A549 treated with RU486 at 1 μM for 4 hours (cell line): ENCODE results near the gene TESK2. TPM values are rescaled to one million over a fixed set of nuclear protein-coding genes. Genes with fewer than 3 reads are reported as not detected.

Source experiments
- total RNA-seq: library from RNA; stranded (reverse); fragments of 200-300 nt; extraction: Qiagen RNA extraction; gene quantifications from 5 replicates; pipeline ENCODE4 v1.2.3, GENCODE V29; 2022; ENCODE audit warnings: low read depth

The TESK2 gene, protein sequence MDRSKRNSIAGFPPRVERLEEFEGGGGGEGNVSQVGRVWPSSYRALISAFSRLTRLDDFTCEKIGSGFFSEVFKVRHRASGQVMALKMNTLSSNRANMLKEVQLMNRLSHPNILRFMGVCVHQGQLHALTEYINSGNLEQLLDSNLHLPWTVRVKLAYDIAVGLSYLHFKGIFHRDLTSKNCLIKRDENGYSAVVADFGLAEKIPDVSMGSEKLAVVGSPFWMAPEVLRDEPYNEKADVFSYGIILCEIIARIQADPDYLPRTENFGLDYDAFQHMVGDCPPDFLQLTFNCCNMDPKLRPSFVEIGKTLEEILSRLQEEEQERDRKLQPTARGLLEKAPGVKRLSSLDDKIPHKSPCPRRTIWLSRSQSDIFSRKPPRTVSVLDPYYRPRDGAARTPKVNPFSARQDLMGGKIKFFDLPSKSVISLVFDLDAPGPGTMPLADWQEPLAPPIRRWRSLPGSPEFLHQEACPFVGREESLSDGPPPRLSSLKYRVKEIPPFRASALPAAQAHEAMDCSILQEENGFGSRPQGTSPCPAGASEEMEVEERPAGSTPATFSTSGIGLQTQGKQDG
- 0.24 to 0.43 TPM (median 0.33 TPM) in 5 replicates for total RNA-seq

DNA sequence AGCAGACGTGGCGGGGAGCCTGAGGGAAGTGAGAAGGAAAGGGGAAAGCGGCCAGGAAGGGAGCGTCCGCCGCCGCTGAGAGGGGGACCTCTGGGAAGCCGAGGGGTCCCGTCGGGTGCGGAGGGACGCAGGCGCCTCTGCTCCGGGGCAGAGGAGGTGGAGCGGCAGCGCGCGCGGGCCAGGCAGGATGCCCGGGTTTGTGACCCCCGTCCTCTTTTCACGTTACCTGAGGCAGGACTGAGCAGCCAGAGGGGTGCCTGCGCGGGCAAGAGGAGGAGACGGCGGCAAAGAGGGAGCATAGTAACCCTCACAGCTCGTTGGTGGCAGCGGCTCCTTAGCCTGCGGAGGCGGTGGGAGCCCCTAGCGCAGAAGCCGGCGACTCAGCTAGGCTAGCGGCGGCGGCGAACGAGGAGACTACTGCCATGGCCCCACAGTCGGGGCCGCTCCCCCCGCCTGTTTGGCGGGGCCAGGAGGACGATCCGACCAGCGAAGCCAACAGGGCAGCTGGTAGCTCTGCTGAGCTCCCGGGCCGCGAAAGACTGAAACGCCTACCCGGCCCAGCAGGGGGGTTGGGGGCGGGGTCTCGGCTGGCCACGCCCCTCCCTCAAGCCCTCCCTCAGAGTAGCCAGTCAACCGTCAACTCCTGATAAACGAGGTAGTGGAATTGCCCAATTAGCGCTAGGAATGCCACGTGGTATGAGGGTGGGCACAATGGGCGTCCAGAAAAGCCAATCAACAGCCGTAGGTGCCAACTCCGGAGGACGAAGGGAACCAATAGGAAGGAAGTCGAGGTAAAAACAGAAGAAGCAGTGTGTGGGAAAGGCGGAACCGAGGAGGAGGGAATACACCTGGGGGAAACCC, at the start of gene TESK2:
TSS of gene TESK2 (minus strand) at position 538 of the 861 bp plus-strand sequence. CDS start 33,378 bp downstream, outside the sequence.

DNA sequence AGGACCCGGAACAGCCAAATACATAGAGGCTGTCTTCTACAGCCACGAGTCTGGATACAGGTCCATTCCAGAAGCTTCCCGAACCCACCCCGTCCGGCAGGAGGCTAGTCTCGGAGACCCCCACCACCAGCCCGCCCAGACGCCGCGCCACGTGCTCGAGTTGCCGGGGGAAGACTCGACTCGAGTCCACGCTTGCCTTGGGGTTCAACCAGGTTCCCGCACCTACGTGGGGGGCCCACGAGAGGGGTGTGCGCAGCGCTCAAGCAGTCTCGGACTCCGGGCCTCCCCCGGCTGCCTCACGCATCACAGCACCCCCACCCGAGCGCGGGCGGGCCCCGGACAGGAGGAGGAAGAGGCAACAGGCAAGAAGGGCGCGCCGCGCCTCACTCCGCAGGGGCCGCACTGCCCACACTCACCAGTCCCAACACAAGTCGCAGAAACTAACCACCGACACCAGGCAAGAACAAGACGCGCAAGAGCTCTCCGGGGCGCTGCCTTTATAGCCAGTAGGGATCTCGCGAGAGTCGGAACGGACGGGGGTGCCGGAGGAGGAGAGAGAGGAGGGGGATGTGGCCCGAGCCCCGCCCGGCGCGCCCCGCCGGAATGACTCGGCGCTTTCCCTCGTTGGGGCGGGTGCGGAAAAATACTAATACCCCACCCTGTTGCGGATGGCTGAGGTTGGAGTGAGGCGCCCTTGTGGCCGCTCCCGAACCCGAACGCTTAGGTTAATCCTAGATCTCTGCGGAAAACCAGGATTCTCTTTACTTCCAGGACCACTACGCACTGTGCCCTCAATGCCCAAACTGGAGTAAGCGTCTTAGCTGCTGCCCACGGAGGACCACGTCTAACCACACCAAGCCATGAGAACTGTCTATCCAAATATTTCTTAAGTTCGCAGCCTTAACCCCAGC, 30.7 kb upstream of the TESK2 start, which contains the start of gene PRDX1:
TSS of gene PRDX1 (minus strand) at position 472 of the 911 bp plus-strand sequence. CDS start 2,841 bp downstream, outside the sequence.

DNA sequence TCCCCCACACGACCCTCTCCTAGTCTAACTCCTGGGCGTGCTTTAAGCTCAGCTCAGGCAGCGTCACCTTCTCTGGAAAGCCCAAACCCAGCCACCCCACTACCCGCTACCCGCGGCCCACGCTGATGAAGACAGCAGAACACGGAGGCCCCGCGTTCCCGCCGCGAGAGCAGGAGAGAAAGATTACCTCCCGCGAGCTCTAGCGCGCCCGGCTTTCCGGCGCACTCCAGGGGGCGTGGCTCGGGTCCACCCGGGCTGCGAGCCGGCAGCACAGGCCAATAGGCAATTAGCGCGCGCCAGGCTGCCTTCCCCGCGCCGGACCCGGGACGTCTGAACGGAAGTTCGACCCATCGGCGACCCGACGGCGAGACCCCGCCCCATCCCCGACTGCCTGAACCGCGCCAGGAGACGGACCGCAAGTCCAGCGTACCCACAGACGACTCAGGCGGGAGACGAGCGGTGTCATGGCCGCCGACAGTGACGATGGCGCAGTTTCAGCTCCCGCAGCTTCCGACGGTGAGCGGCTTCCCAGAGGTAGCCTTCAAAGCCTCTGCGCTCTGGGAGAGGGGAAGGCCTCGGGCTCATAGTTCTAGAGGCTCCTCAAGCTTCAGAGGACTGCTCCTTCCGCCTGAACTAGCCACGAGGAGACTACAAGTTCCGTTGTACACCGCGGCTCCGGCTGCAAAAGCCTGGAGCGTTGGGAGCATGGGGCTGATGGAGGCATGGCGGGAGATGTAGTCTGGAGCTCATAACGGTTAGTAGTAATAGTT, 151.0 kb downstream of the TESK2 start, which contains the start of the genes MUTYH and TOE1:
TSS of gene MUTYH (minus strand) at position 652 of the 770 bp plus-strand sequence. CDS start 5,935 bp downstream, outside the sequence.
TSS of gene TOE1 (plus strand) at position 382 of the 770 bp plus-strand sequence. CDS start at position 465, 83 bp downstream.

DNA sequence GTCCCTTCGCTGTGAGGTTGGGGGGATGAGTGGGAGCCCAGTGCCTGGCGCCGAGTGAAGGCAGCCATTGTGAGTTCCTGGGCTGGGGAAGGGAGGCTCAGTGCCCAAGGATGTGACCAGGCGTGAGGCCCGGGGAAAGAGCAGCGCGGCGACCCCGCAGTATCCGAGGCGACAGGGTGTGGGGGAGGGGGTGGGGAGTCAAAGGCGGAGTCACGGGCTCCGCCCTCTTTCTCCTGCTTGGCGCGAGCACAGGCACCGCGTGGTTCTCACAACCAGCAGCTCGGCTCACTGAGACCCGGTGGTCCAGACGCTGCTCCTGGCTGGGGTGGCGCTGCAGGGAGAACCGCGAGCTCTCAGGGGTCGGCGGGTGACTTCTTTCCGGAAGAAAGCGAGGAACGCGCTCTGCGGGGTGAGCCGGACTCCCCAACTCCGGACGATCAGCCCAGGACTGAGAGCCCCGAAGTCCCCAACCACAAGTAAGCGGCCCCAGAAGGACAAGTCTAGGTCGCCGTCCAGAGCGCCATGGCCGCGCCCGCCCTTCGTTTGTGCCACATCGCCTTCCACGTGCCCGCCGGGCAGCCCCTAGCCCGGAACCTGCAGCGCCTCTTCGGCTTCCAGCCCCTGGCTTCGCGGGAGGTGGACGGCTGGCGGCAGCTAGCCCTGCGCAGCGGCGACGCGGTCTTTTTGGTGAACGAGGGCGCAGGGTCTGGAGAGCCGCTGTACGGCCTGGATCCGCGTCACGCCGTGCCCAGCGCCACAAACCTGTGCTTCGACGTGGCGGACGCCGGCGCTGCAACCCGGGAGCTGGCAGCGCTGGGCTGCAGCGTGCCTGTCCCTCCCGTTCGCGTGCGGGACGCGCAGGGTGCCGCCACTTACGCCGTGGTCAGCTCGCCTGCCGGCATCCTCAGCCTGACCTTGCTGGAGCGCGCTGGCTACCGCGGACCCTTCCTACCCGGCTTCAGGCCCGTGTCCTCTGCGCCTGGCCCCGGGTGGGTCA, 164.0 kb downstream of the TESK2 start, which contains the start of gene HPDL:
TSS of gene HPDL (plus strand) at position 269 of the 997 bp plus-strand sequence. CDS start at position 523, 254 bp downstream.

Other genes with a start within 250 kb of the TESK2 start
- gene HPDL, start 164.3 kb downstream of the TESK2 start, total RNA-seq, result 3.6 to 6.2 TPM (median 4.7 TPM) in 5 replicates
- 12.0 to 15.6 TPM (median 15.0 TPM) in 5 replicates for gene TOE1, start 151.0 kb downstream of the TESK2 start, total RNA-seq
- 6.3 to 9.9 TPM (median 9.3 TPM) in 5 replicates for gene MUTYH, start 150.7 kb downstream of the TESK2 start, total RNA-seq
- 1.2 to 1.9 TPM (median 1.6 TPM) in 5 replicates for gene CCDC163, start 8.9 kb upstream of the TESK2 start, total RNA-seq
- gene MMACHC, start 9.1 kb upstream of the TESK2 start, total RNA-seq, result 1.8 to 2.2 TPM (median 2.1 TPM) in 5 replicates
- gene PRDX1, start 30.7 kb upstream of the TESK2 start, total RNA-seq, result 2,055 to 2,382 TPM (median 2,124 TPM) in 5 replicates
- gene AKR1A1, start 59.7 kb upstream of the TESK2 start, total RNA-seq, result 77.8 to 84.9 TPM (median 79.2 TPM) in 5 replicates
- gene NASP, start 92.9 kb upstream of the TESK2 start, total RNA-seq, result 115 to 165 TPM (median 133 TPM) in 5 replicates
- gene CCDC17, start 132.9 kb upstream of the TESK2 start, total RNA-seq, result 0.15 to 0.54 TPM (median 0.32 TPM) in 5 replicates
- 32.5 to 42.1 TPM (median 36.3 TPM) in 5 replicates for gene GPBP1L1, start 195.4 kb upstream of the TESK2 start, total RNA-seq
- 16.2 to 24.0 TPM (median 20.1 TPM) in 5 replicates for gene TMEM69, start 197.0 kb upstream of the TESK2 start, total RNA-seq